GM21515 (cell line): ENCODE data around the gene CCDC192.
"Not testable (repeated sequence)": the region's sequence is repeated elsewhere in the genome, so short reads cannot be mapped to it uniquely, and the experiment has no call there.

Source experiments
- ATAC-seq: cut with Tn5 transposase; IDR thresholded peaks from one replicate; pipeline ENCODE4 v1.9.1; 2021; ENCODE audit not compliant: unreplicated experiment

CCDC192 gene, protein sequence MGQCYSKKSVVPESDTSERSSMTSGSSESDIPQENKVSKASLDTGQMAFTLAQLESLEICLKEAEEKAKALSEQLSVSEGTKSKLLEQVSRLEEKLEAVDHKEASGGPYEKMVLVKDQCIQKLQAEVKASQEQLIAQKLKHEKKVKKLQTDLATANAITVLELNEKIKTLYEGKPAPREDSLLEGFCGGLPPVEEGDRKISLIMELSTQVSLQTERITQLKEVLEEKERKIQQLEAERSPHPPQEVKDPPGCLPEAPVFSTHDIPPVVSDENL

DNA sequence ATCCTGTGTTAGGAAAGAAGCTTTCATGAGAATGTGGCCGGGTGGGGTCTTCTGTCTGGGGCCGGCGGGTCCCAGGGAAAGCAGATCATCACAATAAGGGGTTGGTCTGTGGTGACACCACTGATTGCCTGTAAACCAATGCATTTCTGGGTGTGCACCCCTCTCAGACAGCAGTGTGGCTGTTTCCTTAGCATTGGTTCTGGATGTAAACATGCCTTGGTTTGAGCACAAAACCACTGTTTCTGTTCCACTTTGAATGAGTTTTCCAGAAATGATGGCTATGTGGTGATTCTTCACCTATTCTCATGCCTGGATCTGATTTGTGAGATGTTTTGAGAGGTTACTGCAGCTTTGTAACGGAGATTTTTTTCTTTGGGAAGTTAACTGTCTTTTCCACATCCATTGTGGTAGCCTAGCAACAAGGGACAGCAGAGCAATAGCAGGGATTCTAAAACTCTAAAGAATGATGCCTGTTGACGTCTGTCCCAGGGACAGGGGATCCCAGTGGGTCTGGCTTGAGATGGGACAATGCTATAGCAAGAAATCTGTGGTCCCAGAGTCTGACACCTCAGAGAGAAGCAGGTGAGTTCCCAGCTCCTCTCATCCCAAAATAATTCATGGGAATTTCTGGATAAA lies at the start of gene CCDC192:
CCDC192 (plus strand) TSS at position 466 of the 636 bp plus-strand sequence; CDS start at position 521, 55 bp downstream.
- no peak for ATAC-seq

DNA sequence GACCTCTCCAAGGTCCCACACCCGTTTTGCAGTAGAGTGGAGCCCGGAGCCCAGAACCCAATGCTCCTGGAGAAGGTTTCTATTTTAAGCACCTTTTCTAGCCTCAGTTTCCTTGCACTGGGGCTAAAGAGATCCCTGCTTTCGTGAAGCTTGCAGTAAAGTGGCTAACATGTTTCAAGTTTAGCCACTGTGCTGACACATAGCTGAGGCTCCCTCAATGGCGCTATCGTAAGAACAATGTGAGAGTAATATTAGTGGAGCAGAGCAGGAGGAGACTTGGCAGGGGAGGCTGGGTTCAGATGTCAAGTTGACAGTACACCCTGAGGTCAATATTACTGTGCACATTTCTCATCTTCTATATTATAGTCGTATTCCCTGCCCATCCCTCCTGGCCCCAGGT lies 46.4 kb upstream of the CCDC192 start:
- no peak for ATAC-seq

DNA sequence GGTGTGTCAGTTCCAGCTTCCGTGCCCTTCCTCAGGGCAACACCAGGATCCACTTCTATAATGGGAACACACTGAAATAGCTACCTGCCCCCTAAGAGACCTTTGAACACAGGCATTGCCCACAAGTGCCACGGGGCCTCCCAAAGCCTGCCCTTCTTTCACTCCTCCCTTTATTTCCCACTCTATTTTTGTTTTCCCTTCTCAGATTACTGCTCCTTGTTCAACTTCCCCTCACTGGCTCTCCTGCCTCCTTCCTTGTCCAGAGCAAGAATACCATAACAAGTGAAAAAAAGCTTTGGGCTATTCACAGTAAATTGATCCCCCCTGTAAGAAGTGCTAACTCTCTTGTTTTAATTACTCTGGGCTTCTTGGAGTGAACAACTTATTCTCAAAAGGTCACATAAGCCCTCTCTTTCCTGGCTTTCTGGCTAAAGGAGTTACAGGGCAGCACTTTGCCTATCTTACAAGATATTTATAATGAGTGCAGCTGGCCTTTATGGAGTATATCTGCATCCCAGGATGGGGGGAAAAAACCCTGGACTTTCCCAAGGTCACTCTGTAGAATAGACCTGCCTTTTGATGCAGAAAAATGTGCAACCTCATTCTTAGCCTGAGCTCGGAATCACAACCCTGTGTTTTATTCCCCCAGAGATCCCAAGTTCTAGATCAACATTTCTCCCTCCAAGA lies 43.0 kb upstream of the CCDC192 start:
- ATAC-seq: no peak

DNA sequence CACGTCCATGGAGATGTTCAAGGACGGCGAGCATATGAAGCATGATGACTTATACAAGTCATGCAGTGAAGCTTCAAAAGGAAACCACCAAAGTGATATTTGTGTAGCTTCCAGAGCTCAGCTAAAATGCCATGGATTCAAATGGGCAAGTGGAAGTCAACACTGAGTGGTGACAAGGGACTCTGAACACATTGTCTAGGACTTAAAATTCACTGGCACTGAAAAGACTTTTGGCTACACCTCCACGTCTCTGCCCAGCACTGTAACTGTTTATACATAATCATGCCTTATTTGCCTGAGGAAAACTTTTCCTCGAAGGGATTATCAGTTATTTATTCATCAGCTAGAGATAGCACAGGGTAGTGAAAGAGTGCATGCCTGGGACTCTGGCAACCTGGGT lies 39.1 kb upstream of the CCDC192 start:
- no peak for ATAC-seq

DNA sequence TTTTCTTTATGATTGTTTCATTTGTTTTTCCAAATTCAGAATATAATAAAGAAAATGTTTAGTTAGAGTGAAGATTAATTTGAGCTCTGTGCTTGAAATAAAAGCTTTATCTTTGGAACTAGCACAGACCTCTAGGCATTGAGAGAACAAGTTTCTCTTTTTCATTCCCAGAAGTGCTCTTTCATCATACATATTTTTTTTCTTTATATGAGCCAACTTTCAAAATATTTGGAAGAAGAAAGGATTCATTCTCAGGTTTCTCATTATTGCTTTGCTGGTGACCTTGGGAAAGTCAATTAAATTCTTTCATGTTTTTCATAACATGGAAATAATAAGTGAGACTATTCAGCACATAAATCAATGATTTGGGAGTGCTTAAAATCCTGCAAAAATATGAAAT lies 37.5 kb upstream of the CCDC192 start:
- no peak for ATAC-seq

DNA sequence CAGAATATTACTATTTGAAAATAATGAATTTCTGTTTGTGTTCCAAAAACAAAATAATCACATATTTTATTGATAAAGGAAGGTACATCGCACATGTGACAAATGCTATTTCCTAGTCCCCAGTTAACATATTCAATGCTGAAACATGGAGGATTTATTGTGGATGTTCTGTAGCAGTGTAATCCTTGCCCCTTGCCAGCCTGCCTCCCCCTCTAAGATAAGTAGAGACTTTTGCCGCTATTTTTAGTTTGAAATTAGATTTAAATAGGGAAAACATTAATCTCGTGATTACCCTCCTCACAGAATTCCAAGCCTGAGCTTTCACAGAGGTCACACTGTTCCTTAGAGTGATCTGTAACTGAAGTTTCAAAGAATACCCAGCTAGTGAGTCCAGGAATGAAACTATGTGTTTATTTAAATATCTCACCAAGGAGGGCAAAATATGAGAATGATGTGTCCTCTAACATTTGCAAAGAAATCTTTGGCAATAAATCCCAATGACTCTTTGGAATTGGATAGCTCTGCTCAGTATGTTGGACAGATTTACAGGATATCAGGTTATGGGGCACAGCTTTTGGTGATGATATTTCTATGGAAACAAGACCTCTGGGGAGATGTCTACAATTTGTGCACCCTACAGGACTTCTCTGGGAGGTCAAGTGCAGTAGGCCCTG lies 37.0 kb upstream of the CCDC192 start:
- no peak for ATAC-seq

DNA sequence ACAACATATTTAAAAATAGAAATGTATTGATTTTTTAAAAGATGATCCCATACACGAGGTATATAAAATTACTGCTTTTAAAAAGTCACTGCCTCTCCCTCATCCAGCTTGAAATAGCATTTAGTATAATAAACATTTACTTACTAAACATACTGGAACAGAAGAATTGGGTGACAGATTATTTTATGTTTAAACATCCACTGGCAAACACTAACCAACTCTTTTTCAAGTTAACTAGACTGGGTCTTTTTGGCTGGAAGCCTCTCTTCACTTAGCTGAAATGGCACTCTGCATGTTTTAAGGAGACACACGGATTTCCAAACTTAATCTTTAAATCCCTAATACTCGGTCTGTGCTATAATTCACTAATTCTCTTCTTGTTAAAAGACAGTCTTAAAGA lies 35.3 kb upstream of the CCDC192 start:
- no peak for ATAC-seq

DNA sequence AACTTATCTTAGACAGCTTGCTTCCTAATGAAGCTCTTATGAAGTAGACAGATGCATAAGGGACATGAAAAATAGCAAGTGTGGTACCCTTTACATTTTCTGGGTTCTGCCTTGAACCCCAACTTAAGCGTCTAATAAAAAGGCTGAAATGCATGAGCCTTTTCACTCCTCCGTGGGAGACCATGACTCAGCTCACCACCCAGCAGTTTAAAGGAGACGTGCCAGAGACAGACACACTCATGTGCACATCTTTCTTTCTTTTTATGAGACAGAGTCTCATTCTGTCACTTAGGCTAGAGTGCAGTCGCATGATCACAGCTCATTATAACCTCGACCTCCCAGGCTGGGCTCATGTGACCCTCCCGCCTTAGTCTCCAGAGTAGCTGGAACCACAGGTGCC lies 32.0 kb upstream of the CCDC192 start:
- ATAC-seq: no peak

DNA sequence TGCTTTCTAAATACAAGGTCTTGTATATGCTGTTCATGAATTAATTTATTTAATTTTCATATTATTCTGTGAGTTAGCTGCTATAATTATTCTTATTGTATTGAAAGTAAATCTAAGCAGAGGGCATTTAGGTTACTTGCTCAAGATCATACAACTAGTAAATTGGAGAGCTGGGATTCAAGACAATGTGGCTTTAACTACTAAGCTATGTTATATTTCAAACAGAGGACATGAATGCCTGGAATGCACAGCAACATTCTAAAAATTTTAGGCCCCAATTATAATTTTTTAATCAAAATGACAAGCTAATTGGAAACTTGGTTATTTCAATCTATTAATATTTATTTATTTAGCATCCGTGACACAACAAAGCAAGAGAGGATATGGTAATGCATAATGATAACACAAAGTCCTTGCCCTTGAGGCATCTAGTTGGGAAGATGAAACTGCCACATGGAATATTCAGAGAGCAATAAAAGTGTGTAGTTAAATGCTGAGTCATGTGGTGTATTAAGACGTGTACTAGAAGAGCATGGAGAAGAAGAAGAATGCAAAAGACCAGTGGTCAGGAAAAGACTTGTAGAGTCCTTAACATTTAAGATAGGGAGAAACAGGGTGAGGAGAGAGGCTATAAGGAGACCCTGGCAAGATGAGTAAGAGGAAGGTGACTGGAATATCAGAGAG lies 29.9 kb upstream of the CCDC192 start:
- no peak for ATAC-seq

DNA sequence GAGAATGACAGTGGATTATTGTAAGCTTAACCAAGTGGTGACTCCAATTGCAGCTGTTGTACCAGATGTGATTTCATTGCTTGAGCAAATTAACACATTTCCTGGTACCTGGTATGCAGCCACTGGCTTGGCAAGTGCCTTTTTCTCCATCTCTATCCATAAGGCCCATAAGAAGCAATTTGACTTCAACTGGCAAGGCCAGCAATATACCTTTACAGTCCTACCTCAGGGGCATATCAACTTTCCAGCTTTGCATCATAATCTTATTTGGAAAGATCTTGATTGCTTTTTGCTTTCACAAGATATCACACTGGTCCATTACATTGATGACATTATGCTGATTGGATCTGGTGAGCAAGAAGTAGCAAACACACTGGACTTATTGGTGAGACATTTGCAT lies 26.2 kb upstream of the CCDC192 start:
- not testable (repeated sequence) for ATAC-seq

DNA sequence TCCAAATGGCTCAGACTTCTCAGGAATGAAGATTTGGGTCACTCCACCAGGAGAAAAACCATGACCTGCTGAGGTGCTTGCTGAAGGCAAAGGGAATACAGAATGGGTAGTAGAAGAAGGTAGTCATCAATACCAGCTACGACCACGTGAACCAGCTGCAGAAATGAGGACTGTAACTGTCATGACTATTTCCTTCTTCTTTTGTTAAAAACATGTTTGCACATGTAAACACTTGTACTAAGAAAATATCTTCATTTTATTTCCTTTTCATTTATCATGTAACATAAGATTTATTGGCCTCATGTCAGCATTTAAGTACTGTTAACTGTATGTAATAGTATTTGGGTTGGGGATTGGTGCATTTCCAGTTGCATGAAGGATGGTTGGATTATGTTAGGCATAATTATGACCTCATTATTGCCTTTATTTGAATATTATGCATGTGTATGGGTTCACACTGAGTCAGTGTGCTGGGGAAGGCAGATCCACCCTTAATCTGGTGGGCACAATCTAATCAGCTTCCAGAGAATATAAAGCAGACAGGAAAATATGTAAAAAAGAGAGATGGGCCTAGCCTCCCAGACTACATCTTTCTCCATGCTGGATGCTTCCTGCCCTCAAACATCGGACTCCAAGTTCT lies 23.4 kb upstream of the CCDC192 start:
- not testable (repeated sequence) for ATAC-seq

DNA sequence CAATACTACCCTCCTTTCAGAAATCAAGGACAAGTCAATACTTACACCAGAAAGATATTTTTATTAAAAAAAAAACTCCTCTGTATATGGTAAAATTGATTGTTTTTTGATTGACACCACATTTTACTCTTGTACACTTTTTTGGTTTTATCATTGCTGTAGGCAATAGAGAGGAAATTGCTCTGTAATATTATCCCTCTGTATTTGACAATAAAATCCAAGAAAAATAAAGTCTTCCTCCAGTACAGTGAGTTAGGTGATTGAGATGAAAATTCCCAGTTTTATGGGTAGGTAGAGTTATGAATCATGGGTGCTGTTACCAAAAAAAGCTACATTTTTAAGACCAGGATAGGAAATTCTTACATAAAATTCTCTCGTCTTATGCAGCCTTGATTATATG lies 22.6 kb upstream of the CCDC192 start:
- ATAC-seq: no peak

DNA sequence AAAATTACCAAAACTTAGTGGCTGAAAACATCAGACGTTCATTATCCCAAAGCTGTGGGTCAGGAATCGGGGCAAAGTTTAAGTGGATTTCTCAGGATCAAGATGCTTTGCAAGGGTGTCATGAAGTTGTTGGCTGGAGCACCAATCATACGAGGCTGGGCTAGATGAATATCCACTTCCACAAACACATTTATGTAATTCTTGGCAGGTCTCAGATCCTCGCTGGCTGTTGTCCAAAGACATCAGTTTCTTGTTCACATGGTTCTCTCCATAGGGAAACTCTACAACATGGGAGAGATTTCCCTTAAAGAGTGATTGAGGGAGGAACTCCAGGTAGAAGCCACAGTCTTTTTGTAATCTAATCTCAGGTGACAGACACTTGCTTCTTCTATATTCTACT lies 20.2 kb upstream of the CCDC192 start:
- no peak for ATAC-seq

DNA sequence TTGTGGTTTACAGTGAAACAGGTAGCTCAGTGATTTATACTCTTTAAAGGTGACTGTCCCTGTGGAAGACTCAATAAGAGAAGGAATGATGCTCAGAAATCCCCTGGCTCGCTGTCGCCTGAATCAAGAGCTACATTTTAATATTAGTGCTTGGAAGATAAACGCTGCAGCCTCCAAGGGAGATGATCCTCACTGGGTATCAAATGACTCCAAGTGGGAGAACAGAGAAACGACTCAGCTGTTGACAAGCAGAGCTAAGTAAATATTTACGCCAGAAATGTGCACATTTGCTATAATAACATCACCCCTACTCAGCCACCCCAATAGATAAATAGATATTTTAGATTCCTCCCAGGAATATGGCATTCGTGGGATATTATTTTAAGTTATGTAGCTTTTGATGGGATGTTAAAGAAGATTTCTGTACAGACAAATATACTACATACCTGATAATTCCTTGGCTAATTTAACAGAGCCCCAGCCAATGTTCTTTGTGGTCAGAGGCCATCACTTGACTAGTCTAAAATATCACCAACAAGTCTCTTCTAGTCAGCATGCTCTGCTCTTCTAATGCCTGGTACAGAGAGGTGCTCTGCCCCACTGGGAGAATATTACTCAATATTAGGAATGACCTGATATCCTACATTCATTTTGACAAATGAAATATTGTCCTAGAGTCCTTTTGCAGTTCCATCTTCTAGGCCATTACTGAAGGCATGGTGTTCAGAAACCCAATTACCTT lies 18.3 kb upstream of the CCDC192 start:
- ATAC-seq: no peak

DNA sequence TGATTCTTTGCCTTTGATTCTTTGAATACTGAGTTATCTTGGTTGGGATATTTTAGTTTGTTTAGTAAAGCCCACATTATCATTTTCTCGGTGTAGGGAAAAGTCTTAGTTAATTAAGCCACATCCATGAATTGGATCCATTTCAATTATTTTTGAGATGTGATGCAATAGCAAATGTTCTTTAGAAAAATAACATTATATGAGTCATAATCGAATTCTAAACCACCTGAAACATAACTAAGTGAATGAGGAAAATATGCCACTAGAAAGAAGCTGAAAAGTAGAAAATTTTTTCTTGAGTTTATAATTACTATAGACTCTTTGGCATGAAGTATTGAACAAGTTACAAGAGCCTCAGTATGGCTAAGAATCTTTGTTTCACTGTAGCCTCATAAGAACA lies 17.5 kb upstream of the CCDC192 start:
- no peak for ATAC-seq

DNA sequence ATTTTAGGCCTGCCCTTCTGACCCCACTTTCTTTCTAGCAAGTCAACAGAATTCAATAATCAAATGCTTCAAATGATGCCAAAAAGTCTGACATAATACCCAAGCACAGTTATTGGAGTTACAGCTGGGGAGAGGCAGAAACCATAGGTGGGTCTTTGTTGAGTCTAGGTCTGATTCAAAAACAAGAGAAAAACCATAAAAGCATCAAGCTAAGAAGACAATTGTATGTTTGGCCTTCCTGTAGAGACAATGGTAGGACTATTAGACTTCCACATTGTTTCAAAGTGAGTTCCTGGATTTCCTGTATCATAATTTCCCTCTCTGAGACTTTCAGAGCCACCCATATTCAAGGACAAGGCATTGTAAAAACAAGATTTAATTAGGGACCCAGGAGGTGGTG lies 16.8 kb upstream of the CCDC192 start:
- no peak for ATAC-seq

DNA sequence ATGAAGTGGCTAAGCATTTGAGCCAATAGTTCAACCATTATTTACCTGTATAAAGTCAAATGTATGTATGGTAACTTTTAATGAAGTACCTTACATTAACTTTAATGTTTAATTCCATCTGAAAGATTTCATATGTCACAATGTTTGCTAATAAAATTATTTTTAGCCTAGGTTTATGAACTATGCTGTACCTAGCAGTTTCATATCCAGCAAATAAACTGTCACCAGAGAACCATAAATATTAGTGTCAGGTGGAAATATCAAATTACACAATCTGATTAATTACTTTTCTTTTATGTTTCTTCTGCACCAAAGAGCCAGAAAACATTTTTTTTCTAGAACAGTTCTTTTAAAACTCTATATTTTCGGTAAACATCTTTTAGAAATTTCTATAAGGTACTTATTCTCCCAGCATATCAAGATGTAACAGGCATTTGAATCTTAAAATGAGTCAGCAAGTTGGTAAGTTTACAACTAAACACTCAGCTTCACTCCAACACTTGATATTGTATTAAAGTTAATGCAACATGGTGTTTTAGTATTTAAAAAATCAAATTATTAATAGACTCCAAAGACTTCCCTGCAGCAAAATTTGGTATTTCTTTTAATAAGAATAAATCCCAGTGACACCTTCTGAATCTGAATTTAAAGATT lies 8.5 kb upstream of the CCDC192 start:
- ATAC-seq: no peak

DNA sequence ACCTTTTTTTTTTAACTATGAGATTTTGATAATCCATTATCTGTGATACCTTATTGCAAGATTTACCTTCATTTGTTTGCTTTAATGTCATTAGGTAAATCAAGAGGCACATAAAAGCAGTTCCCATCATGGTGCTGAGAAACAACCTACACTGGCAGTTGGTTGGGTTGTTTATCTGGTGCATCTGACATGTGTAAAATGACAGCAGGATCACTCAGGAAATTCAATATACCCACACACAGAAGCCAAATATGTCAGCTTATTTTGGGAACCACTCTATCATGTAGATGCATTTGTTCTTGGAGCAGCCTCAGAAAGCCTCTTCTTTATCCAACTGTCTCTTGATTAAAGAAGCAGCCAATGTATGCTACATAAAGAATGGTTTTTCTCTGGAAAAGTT lies 7.8 kb upstream of the CCDC192 start:
- ATAC-seq: no peak

DNA sequence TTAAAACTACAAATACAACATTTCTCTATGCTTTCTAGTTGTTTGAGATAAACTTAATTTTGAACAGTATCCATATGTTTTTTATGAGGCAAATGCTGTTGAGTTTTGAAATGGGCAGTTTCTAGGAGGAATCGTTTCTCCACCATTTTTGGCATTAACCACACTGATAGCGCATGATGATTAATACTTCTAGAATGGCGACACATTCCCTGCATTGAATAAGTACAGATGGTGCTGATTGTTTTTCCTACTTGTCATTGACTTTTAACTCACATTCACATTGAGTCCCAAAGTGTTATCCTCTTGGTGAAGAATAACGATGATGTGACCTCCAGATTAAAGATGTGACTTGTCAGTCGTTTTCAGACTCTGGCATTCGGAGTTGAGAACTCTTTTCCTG lies 6.5 kb upstream of the CCDC192 start:
- no peak for ATAC-seq
